CD4-positive, alpha-beta T cell treated with Interleukin-1 beta for 1 hour (primary cell): ENCODE measurements around the gene ATP1A1.

Experiments
- DNase-seq, 2 donors: peaks; one replicate each; pipeline ENCODE4 v3.0.0-alpha.2; 2020 to 2022

The ATP1A1 gene

GRCh38 chr1:116372651-116373430 lies at the start of gene ATP1A1:
Gene ATP1A1 (plus strand): TSS chr1:116373244. CDS start chr1:116373512, 268 bp downstream.
- peak; percentile 97 for DNase-seq

DNA sequence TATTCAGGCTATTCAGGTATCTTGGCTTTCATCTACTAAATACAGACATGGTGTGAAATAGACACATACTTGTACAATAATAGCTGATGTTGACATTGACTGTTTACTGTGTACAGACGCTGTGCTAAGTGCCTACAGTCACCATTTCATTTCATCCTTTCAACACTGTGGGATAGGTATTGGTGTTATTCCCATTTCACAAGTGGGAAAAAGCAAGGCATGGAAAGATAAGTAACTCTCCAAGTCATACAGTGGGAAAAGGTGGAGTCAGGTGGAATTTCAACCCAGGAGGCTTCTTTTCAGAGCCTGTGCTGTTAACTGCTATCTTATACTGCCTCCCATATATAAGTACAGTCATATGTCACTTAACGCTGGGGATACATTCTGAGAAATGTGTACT lies 49.6 kb upstream of the ATP1A1 start:
- DNase-seq, result no peak

GRCh38 chr1:116324411-116324810 lies 48.6 kb upstream of the ATP1A1 start:
- no peak for DNase-seq

- no peak for DNase-seq
These were observed 47.9 kb upstream of the ATP1A1 start for GRCh38 chr1:116325104-116325503.

- peak; percentile 42 to 62 for DNase-seq
These were observed 47.1 kb upstream of the ATP1A1 start for GRCh38 chr1:116325922-116326321.

- DNase-seq, result no peak
These were observed 46.6 kb upstream of the ATP1A1 start for GRCh38 chr1:116326486-116326885.

GRCh38 chr1:116328671-116329070 lies 44.4 kb upstream of the ATP1A1 start:
- DNase-seq, result no peak

- DNase-seq, result no peak
These were observed 43.3 kb upstream of the ATP1A1 start for GRCh38 chr1:116329524-116330341.

DNA sequence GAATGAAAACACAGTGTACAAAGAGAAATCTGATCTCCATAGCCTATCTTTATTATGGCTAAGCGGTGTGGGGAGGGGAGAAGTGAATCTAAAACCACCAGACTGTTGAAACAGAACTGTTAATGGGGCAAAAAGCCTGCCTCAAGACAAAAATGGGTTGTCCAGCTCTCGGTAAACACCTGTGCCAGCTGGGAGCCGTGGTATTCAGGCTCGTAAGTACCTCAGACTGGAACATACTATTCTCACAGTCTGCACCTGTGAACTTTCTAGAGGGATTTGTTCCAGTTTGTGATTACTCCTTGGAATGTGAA lies 42.7 kb upstream of the ATP1A1 start:
- no peak for DNase-seq

DNA sequence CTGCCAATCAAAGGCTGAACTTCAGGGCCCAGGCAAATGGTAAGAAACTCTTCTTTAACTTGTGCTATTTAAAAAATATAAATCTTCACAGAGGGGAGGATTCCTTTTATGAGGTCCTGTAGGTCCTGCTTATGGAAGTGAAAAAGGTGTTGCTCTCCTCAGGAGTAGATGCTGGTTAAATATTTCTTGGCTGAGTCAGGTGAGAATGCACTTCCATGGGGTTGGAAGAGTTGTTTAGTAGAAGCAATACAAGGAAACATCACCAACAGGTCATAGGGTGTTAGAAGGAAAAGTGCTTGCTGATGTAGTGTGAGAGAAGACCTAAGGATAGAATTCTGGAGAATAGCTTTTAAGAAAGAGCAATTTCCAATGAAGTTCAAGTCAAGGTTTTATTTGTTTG lies 42.2 kb upstream of the ATP1A1 start:
- DNase-seq, result no peak

- DNase-seq, result no peak
These were observed 41.5 kb upstream of the ATP1A1 start for GRCh38 chr1:116331523-116331922.

DNA sequence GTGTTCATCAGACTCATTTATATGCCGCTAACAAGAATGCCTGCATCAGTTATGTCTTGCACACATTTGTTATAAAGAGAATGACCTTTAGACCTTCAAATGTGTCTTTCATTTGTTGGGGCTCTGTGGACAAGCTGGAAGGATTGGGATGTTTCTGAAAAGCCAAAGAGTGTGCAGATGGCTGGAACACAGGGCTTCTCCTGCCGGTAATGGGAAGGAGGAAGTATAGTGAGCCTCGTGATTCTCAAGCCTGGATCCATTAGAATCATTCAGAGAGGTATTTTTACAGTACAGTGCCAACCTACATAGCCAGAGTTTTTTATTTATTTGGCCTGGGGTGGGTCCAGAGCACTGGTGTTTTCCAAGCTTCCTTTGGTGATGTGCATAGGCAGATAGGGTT lies 40.6 kb upstream of the ATP1A1 start:
- no peak for DNase-seq

- no peak for DNase-seq
These were observed 39.7 kb upstream of the ATP1A1 start for GRCh38 chr1:116333171-116334014.

GRCh38 chr1:116334015-116334547 lies 39.0 kb upstream of the ATP1A1 start:
- DNase-seq, result no peak

DNA sequence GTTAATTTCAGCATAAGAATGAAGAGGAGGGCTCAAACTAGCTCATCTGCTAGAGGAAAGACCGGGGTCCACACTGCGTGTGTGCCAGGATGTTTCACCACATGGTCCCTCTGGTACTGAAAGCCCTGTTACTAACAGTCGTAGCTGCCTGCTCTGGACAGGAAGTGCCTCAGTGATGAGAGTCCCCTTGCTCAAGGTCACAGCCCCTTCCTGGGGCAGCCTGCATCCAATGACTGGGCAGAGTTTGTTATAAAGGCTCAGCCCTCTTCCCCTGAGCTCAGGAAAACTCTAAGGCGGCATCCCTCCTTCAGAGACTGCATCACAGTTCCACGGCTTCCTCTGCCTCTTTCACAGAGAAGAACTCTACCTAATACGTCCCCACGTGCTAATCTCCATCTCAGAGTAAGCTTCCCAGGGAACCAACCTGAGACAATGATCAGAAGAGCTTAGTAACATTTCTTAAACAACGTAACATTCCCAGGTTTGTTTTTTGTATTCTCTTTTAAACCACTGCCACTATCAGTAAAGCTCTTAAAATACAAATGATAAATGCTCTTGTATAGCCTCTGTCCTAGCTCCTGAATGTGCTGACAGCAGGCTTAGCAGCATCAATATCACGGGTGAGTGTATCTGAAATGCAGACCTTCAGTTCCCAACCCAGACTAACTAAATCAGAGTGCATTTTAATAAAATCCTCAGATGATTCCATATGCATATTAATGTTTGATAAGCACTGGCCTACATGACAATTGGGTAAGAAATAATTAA lies 38.0 kb upstream of the ATP1A1 start:
- DNase-seq, result no peak

GRCh38 chr1:116335850-116336624 lies 37.0 kb upstream of the ATP1A1 start:
- DNase-seq, result no peak

DNA sequence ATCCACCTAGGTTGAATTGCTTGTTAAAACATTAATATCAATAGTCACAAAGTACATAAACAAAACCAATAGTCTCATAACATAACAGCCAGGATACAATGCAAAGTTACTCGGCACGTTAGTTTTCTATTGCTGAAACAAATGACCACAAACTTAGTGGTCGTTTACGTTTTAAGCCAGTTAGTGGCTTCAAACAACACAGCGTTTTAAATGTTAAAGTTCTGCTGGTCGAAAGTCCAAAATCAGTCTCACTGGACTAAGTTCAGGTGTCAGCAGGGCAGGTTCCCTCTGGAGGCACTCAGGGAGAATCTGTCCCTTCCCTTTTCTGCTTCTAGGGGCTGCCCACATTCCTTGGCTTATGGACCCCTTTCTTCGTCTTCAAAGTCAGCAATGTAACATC lies 35.6 kb upstream of the ATP1A1 start:
- DNase-seq, result no peak

GRCh38 chr1:116338400-116338799 lies 34.6 kb upstream of the ATP1A1 start:
- no peak for DNase-seq

DNA sequence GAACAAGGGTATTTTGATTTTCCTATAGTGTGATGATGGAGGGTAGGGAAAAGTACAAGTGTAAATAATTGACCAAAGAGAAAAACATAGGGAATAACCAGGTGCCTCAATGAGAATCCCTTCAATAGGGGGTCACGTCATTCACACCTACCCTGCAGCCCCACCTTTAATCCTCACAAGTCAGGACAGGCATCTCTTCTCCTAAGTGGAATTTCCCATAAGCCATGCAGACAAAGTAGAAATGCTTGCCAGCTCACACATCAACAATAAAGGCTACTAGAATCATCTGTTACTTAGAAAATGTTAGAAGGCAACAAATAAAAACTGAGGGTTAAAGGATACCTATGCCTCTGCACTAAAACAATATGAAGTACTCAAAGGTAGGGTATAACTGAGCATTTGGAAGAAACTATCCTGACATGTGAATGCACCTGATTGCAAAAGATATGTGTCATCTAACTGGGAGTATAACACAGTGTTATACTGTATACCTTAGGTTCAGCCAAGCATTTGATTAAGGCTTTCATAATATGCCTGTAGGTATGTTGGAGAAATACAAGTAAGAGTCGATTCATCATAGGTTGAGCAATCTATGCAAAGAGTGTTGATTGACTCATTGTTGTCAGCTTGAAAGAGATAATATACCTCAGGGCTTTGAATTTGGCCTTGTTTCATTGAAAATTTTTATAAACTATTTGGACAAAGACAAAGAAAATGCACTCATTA lies 32.4 kb upstream of the ATP1A1 start:
- no peak for DNase-seq

DNA sequence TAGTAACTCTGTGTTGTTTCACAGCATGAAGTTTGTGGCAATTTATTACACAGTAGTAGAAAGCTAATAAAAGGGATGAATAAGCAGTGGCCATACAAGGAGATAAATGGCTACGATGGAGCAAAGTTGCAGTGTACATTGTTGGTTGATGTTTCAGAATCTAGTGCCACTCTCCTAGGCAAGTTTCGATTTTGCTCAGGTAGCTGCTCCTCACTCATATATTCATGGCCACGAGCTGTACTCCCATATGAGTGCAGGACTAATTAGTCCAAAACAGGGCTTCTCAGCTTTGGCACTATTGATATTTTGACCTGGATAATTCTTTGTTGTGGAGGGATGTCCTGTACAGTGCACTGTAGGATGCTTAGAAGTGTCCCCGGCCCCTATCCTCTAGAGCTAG lies 30.0 kb upstream of the ATP1A1 start:
- DNase-seq, result no peak

DNA sequence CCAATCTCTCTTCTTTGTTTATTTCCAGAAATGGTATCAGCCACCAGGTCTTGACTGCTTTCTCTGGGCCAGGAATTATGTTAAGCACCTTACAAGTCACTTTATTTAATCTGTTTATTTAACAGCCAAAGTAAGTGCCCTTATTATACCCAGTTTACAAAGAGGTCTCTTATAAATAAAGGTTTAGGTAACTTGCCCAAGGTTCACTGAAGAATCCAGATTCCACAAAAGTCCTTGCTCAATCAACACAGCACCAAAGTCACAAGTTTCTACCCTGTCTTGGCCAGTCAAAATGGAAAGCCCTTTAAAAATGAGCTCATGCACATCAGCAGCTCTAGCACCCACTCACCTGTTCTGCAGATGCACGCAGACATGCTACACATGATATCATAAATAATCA lies 28.0 kb upstream of the ATP1A1 start:
- DNase-seq, result no peak
